Hepatocyte (in vitro differentiated cells): ENCODE data around the gene PRR5.

Experiments
- EZH2 ChIP-seq: fragments of 200-600 bp; sonication (generic); IDR thresholded peaks from 2 replicates; pipeline ENCODE4 v1.6.1; 2016; ENCODE audit warnings: antibody characterized with exemption, mild to moderate bottlenecking, borderline replicate concordance
- EZH2phosphoT487 ChIP-seq: fragments of 200-600 bp; sonication (generic); IDR thresholded peaks from one replicate; pipeline ENCODE4 v1.6.1; 2018; ENCODE audit warnings: antibody characterized with exemption, mild to moderate bottlenecking, low read depth, moderate library complexity; ENCODE audit not compliant: unreplicated experiment, severe bottlenecking
- TF ChIP-seq, protein P1 (sequence below): fragments of 200-600 bp; sonication (generic); IDR thresholded peaks from 2 replicates; pipeline ENCODE4 v1.5.1; 2016; ENCODE audit warnings: antibody characterized with exemption, mild to moderate bottlenecking; ENCODE audit not compliant: poor library complexity

DNA sequence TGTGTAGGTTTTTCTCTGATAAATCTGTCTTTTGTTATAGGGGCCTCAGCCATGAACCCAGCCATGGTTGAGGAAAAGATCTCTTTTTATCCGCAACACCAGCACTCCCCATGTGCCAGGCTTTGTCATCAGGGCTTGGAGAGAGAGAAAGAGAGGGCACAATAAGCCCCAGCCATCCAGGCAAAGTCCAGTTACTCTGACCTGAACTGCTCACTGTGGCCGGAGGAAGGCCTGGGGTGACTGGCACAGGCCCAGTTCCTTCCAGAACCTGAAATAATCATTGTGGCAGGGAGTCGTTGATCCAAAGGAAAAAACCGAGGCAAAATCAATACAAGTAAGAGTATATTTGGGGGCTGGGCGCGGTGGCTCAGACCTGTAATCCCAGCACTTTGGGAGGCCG is 46.5 kb downstream of the PRR5 start:
- TF ChIP-seq, protein P1, sequence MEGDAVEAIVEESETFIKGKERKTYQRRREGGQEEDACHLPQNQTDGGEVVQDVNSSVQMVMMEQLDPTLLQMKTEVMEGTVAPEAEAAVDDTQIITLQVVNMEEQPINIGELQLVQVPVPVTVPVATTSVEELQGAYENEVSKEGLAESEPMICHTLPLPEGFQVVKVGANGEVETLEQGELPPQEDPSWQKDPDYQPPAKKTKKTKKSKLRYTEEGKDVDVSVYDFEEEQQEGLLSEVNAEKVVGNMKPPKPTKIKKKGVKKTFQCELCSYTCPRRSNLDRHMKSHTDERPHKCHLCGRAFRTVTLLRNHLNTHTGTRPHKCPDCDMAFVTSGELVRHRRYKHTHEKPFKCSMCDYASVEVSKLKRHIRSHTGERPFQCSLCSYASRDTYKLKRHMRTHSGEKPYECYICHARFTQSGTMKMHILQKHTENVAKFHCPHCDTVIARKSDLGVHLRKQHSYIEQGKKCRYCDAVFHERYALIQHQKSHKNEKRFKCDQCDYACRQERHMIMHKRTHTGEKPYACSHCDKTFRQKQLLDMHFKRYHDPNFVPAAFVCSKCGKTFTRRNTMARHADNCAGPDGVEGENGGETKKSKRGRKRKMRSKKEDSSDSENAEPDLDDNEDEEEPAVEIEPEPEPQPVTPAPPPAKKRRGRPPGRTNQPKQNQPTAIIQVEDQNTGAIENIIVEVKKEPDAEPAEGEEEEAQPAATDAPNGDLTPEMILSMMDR, result no peak
- TF ChIP-seq EZH2phosphoT487 (no peak), EZH2 (no peak)
